Cardiac septum (tissue), 1 donor: ENCODE results near the gene FGR. TPM values are rescaled to one million over a fixed set of nuclear protein-coding genes. Genes with fewer than 3 reads are reported as not detected.

Experiments
- DNase-seq: peaks from one replicate; pipeline ENCODE4 v3.0.0-alpha.2; 2020; ENCODE audit warnings: low spot score
- intact Hi-C: fragments of 100-400 bp; cut with DNase I; formaldehyde crosslinking; loops from one replicate; pipeline ENCODE4 v1.14.0; 2022
- total RNA-seq: library from RNA; stranded (reverse); fragmentation: NEBNext Ultra II Directional; extraction: Animal tissue kit (Norgen Biotek cat#: 25700); gene quantifications from one replicate; pipeline ENCODE4 v1.2.1, GENCODE V29; 2021
- donor health status: DM: no; HTN: no; CAD: no.

FGR gene
- total RNA-seq, 1 donor from 2014 or later: 3.8 TPM

DNA sequence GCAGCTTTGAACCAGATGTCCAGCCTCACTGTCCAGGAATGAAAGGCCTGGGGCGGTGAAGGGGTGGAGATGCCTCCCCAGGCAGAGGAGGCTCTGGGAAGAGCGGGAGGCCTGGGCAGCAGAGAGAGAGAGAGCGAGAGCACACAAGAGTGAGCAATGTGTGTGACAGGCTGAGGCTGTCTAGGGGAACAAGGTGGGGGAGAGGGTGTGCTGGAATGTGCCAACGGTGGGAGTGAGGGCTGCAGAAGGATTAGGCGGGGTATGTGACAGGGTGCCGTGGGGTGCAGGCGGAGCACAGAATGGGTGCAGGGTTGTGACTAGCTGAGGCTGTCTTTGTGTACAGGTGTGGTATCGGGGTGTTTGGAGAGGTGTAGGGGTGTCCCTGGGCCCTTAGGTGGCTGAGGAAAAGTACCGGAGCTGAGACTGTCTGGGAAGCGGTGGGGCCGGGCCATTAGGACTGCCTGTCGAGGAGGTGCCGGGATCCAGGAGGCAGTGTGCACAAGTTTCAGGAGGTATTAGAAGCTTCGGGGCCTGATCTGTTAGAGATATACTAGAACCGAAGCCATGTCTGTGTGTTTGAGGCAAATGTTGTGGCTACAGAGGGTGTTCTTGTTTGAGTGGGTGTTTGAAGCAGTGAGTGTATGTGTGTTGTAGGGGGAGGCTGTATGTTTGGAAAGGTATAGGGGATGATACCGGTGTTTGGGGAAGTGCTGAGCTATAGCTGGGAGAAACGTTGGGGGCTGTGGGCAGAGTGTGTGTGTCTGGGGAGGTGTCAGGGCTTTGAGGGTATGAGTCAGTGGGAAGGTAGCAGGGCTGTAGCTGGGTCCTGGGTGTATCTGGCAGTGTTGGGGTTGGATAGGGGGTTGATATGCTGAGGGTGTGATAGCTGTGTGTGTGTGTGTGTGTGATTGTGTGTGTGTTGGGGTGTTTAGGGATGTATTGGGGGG, 40.1 kb downstream of the FGR start:
- intact Hi-C loops: no loop called here
- DNase-seq: no peak

DNA sequence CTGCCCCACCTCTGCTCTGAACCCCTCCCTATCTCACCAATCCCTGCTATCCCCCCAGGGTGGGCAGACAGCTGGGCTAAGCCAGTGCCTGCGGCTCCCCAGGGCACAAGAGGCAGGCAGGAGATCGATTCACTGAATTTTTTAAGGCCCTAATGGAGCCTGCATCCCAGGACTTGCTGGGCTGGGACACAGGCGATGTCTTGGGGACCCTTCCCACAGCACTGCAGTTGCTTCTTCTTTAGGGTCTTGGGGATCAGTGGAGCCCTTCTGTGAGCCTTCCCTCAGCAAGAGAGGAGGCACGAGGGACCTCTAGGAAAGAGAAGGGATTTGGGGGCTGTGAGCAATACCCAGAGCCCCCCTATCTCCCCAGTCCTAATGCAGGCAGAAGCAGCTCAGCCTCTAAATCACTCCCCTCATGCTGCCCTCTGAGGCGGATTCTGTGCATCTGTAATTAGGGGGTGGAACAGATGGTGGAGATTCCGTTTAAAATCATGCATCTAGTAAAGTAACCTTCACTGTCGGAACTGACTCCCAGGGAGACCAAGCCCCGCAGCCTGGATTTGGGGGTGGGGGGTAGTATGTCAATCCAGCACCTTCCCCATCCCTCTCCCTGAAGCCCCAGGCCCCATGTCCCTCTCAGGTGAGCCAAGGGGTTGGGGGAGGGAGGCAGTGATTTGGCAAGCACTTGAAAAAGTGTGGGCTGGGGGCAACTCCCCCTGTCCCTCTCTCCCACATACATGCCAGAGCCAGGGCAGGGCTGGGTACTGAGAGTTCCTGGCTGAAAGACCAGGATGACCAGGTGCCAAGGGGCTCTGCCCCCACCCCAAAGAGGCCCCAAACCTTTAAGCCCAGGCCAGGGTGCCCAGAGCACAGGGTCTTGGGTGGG, 41.1 kb downstream of the FGR start:
- intact Hi-C loops: no loop called here
- no peak for DNase-seq

- DNase-seq: no peak
Observed at GRCh38 chr1:27592931-27593677, 41.9 kb downstream of the FGR start.

DNA sequence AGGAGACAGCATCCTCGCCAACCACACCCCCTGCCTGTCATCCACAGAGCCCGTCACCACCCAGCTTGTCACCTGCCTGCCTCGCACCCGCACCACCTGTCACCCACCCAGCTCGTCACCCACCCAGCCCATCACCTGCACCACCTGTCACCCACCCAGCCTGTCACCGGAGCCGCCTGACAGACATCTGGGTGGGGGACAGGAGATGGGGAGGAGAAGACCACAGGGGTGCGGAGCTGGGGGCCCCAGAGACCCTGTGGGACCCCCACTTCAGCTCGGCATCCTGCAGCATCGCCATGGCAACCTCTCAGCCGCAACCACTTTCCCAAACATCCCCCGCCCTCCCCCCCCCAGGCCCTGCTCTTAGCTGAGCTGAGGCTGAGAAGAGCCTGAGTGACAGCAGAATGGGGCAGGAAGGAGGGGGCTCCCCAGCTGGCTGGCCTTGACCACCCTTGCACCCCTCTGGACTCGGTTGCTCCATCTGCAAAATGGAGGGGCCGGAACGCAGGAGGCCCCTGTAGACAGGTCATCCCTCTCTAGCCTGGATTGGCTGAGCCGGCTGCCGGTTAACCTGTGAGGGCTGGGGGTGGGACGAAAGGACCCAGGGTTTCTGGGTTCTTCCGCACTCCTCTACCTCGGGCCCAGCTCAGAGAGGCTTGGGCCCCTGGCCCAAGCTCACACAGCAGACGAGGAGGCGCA, 42.6 kb downstream of the FGR start:
- DNase-seq: no peak
- intact Hi-C loops: no loop called here

More at GRCh38 chr1:27592931-27593677, 41.9 kb downstream of the FGR start:
- intact Hi-C loops: no loop called here

DNA sequence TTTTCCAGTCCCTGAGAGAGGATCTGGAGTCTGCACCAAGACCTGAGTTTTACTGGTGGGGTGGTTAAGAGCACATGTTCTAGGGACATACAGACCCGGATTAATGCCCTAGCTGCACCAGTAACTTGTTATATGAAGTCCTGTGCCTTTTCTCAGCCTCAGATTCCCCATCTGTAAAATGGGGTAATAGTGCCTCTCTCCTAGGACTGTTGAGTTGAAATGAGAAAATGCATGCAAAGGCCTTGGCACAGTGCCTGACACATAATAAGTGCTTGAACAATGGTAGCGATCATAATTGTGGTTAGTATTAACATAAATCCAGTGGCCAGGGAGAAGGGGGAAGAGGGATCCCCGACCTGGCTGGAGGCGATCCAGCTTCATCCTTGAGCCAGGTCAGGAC, 43.4 kb downstream of the FGR start:
- DNase-seq: no peak
- intact Hi-C loops: no loop called here

GRCh38 chr1:27590917-27591508, 44.0 kb downstream of the FGR start:
- intact Hi-C loops: no loop called here
- no peak for DNase-seq

GRCh38 chr1:27589841-27590426, 45.1 kb downstream of the FGR start:
- intact Hi-C loops: no loop called here
- no peak for DNase-seq

DNA sequence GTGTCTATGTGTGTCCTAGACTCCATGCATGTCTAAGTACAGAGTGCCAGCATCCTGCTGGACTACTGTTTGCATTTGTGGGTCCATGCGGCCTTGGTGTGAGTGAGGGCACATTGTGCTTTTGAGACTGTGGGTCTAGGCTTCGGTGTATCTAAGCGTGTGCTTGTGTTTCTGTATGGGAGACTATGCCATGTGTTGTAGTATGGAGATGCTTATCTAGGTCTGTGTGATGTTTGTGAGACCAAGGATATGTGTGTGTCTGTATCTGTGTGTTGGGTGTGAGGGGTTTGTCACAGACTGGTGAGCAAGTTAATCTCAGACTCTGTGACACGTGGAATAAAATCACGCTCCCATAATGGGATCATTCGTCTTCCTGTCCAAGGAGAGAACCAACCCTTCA, 45.5 kb downstream of the FGR start:
- DNase-seq: no peak
- intact Hi-C loops: no loop called here

DNA sequence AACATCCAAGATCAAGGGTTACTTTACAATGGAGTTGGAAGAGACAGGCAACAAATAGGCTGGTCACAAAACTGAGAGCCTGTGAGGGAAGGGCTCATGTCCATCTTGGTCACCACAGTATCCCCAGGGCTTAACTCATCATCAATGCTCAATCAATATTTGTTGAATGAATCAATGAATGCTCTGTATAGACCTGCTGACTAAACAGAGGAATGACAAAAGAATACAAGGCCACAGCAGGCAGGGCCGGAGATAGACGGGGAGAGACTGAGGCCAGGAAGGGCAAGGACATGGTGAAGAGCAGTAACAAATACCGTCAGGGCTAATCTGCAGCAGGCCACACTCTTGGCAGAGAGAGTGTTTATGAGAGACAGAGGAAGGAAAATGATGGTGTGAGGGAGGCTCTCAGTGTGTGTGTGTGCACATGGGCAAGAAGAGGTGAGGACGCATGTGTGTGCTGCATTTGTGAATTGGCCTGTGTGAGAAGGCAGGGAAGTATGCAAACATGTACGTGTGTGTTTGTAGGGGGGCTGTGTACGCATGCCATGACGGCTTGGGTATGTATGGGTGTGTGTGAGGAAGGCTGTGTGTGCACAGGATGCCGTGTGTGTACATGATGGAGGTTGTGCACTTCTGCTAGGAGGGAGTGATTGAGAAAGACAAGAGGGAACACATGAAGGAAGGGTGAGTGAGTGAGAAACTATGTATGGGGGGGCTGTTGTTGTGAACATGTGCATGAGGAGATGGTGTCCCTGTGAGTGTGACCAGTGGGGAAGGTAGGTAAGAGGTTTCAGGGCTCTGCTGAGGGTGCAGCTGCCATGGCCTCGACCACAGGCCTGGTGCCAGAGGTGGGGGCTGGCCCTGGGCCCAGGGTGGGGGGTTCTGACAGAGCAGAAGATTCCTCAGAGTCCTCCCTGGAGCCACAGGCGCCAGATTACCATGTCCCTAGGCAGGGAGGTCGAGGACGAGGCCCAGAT, 46.4 kb downstream of the FGR start:
- no peak for DNase-seq
- intact Hi-C loops: no loop called here

- intact Hi-C loops: no loop called here
- no peak for DNase-seq
Observed at GRCh38 chr1:27585684-27586083, 49.3 kb downstream of the FGR start.

DNA sequence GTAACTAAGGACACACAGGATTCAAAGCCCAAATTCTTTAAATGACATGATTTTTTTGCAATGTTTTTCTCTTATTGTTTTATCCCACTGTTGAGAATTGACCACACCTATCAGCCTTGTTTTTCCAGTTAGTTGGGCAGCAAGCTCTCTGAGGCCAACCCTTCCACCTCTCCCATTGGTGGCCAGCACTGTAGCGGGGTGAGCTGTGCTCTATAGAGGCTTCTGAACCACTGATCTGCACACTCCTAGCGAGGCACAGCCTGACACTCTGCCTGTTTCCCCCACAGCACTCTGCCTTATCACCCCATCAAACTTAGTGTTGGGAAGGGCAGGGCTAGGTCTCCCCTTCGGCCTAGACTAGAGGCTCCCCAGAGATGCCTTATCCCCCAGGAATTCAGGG, 50.5 kb downstream of the FGR start:
- no peak for DNase-seq
- intact Hi-C loops: no loop called here

- DNase-seq: no peak
- intact Hi-C loops: no loop called here
Observed at GRCh38 chr1:27583479-27583878, 51.5 kb downstream of the FGR start.

DNA sequence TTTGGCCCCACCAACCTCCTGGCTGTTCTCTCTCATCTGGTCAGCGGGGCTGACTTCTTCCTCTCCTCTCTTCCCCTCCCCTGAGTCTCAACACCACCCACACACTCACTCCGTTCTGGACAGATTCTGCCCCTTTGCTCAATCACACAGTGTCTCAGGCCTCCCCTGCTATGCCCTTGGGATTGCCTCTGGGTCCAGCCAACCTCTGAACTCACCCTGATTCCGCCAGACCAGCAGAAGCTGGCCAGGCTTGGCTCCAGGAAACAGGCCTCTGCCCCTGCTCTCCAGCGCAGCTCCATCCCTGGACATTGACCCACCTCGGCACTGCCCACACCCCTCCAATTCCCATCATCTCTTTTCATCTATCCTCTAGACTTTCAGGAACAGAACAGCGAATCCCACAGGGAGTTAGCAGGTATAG, 53.2 kb downstream of the FGR start:
- no peak for DNase-seq
- intact Hi-C loops: no loop called here

- intact Hi-C loops: loop anchor here (1.0 kb wide), 1 partner anchor 10 kb away; no protein-coding TSS in a partner anchor
- DNase-seq: peak; percentile 84
Observed at GRCh38 chr1:27577504-27578188, 57.3 kb downstream of the FGR start.

DNA sequence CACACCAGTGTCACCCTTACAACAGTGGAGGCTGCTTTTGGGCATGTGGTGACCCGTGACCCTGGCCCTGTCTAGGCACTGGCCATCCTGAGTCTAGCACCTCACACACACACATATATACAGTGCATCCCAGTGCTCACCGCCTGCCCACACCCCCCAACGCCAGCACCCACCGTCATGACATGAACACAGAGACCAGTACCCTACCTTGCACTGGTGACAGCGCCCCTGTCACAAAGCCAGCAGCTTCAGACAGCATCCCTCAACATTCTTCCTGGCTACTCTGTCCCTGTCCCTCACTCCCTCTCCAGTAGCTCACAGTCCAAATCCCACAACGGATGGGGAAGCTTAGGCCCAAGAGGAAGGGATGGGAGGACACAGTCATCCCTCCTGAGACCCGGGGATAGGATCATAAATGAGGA, 58.2 kb downstream of the FGR start:
- intact Hi-C loops: no loop called here
- DNase-seq: no peak

- intact Hi-C loops: loop anchor here (1.0 kb wide), 1 partner anchor 23 kb away; no protein-coding TSS in a partner anchor
- DNase-seq: peak; percentile 91
Observed at GRCh38 chr1:27575840-27576331, 59.1 kb downstream of the FGR start.
